ENCODE data around the gene ZNF518B.

ZNF518B gene

GRCh38 chr4:10456260-10456594, 999 bp downstream of the ZNF518B start:
- Histone ChIP-seq H3K27me3 (ENCODE audit: low read length) (no peaks in the 10 kb centered on the region), H3K36me3 (ENCODE audit: low read length) (no peaks in the 10 kb centered on the region), H3K4me2 (ENCODE audit: low read depth, low read length, poor library complexity, severe bottlenecking) (peak overlapping the region; percentile 54), H3F3A (ENCODE audit: insufficient read depth) (no peaks in the 10 kb centered on the region), H4K20me1 (ENCODE audit: low read depth, low read length) (no peaks in the 10 kb centered on the region), H3K4me3 (ENCODE audit: insufficient read depth, low read length, poor library complexity, severe bottlenecking) (peak overlapping the region; percentile 42), H3K9ac (ENCODE audit: low read length) (peak overlapping the region; percentile 47), H3K79me2 (ENCODE audit: insufficient read depth, low read length) (no peaks in the 10 kb centered on the region), H3K9me3 (ENCODE audit: insufficient read depth, low read length) (no peaks in the 10 kb centered on the region), H2AFZ (ENCODE audit: low read depth, low read length, severe bottlenecking) (no peak overlapping the region), H3K27ac (ENCODE audit: low read depth, low read length) (no peak overlapping the region), H3K9me2 (replicated peaks; ENCODE audit: insufficient read depth, low read length) (no peaks in the 10 kb centered on the region)
- TF ChIP-seq CTCF (IDR thresholded peaks at IDR 0.05; ENCODE audit: insufficient read depth, low read length, poor library complexity, severe bottlenecking) (no peak), EZH2phosphoT487 (conservative IDR thresholded peaks at IDR 0.05; ENCODE audit: low read length) (no peak)

GRCh38 chr4:10455133-10455532, 2.1 kb downstream of the ZNF518B start:
- Histone ChIP-seq H4K20me1 (ENCODE audit: low read depth, low read length) (no peaks in the 10 kb centered on the region), H3F3A (ENCODE audit: insufficient read depth) (no peaks in the 10 kb centered on the region), H3K9me2 (replicated peaks; ENCODE audit: insufficient read depth, low read length) (no peaks in the 10 kb centered on the region), H3K36me3 (ENCODE audit: low read length) (no peaks in the 10 kb centered on the region), H3K79me2 (ENCODE audit: insufficient read depth, low read length) (no peaks in the 10 kb centered on the region), H3K4me3 (ENCODE audit: insufficient read depth, low read length, poor library complexity, severe bottlenecking) (no peak overlapping the region), H3K9ac (ENCODE audit: low read length) (no peak overlapping the region), H3K27me3 (ENCODE audit: low read length) (no peaks in the 10 kb centered on the region), H3K27ac (ENCODE audit: low read depth, low read length) (no peak overlapping the region), H3K4me2 (ENCODE audit: low read depth, low read length, poor library complexity, severe bottlenecking) (no peak overlapping the region), H3K9me3 (ENCODE audit: insufficient read depth, low read length) (no peaks in the 10 kb centered on the region), H2AFZ (ENCODE audit: low read depth, low read length, severe bottlenecking) (no peak overlapping the region)
- TF ChIP-seq EZH2phosphoT487 (conservative IDR thresholded peaks at IDR 0.05; ENCODE audit: low read length): no peak
- no peak for TF ChIP-seq CTCF (IDR thresholded peaks at IDR 0.05; ENCODE audit: insufficient read depth, low read length, poor library complexity, severe bottlenecking)

GRCh38 chr4:10454726-10455125, 2.5 kb downstream of the ZNF518B start:
- Histone ChIP-seq H3K9me2 (replicated peaks; ENCODE audit: insufficient read depth, low read length) (no peaks in the 10 kb centered on the region), H3K36me3 (ENCODE audit: low read length) (no peaks in the 10 kb centered on the region), H3K27ac (ENCODE audit: low read depth, low read length) (no peak overlapping the region), H3K9me3 (ENCODE audit: insufficient read depth, low read length) (no peaks in the 10 kb centered on the region), H3K4me2 (ENCODE audit: low read depth, low read length, poor library complexity, severe bottlenecking) (no peak overlapping the region), H2AFZ (ENCODE audit: low read depth, low read length, severe bottlenecking) (no peak overlapping the region), H3K4me3 (ENCODE audit: insufficient read depth, low read length, poor library complexity, severe bottlenecking) (no peak overlapping the region), H3K79me2 (ENCODE audit: insufficient read depth, low read length) (no peaks in the 10 kb centered on the region), H4K20me1 (ENCODE audit: low read depth, low read length) (no peaks in the 10 kb centered on the region), H3K27me3 (ENCODE audit: low read length) (no peaks in the 10 kb centered on the region), H3F3A (ENCODE audit: insufficient read depth) (no peaks in the 10 kb centered on the region), H3K9ac (ENCODE audit: low read length) (no peak overlapping the region)
- no peak for TF ChIP-seq CTCF (IDR thresholded peaks at IDR 0.05; ENCODE audit: insufficient read depth, low read length, poor library complexity, severe bottlenecking)
- TF ChIP-seq EZH2phosphoT487 (conservative IDR thresholded peaks at IDR 0.05; ENCODE audit: low read length): no peak

- Histone ChIP-seq H3K9me3 (ENCODE audit: insufficient read depth, low read length) (no peaks in the 10 kb centered on the region), H4K20me1 (ENCODE audit: low read depth, low read length) (no peaks in the 10 kb centered on the region), H3K27me3 (ENCODE audit: low read length) (no peaks in the 10 kb centered on the region), H3K36me3 (ENCODE audit: low read length) (no peaks in the 10 kb centered on the region), H3K79me2 (ENCODE audit: insufficient read depth, low read length) (no peaks in the 10 kb centered on the region), H3F3A (ENCODE audit: insufficient read depth) (no peaks in the 10 kb centered on the region), H3K4me2 (ENCODE audit: low read depth, low read length, poor library complexity, severe bottlenecking) (no peak overlapping the region), H3K27ac (ENCODE audit: low read depth, low read length) (no peak overlapping the region), H2AFZ (ENCODE audit: low read depth, low read length, severe bottlenecking) (no peak overlapping the region), H3K9me2 (replicated peaks; ENCODE audit: insufficient read depth, low read length) (no peaks in the 10 kb centered on the region), H3K4me3 (ENCODE audit: insufficient read depth, low read length, poor library complexity, severe bottlenecking) (no peak overlapping the region), H3K9ac (ENCODE audit: low read length) (no peak overlapping the region)
- TF ChIP-seq EZH2phosphoT487 (conservative IDR thresholded peaks at IDR 0.05; ENCODE audit: low read length): no peak
- no peak for TF ChIP-seq CTCF (IDR thresholded peaks at IDR 0.05; ENCODE audit: insufficient read depth, low read length, poor library complexity, severe bottlenecking)
Measured at GRCh38 chr4:10454121-10454520, 3.1 kb downstream of the ZNF518B start.

All from SU-DHL-6 (cell line).